K562 (cell line): ENCODE measurements around the gene TGFB2. TPM values are rescaled to one million over a fixed set of nuclear protein-coding genes. Genes with fewer than 3 reads are reported as not detected.

ENCODE experiments used
- ATAC-seq: fragments of 200-7000 bp; cut with Tn5 transposase; 3 replicates; pipeline ENCODE4 v1.9.1; 2020; ENCODE audit warnings: moderate library complexity
- BruUV-seq: library from RNA; stranded (reverse); fragments of 400-500 nt; replicated peaks from 2 replicates; lab custom pipeline; 2021; lab: Mats Ljungman, UMichigan
- CTCF ChIA-PET: fragments of 300-600 bp; formaldehyde crosslinking; extraction: SDS; loops from one replicate; lab custom pipeline; 2021; ENCODE audit warnings: low intra/inter-chr PET ratio; lab: Yijun Ruan, JAX
- POLR2A ChIA-PET: fragments of 300-600, 350-650 bp; sonication (Branson Sonifier 250); formaldehyde crosslinking; extraction: SDS; loops from one replicate; lab custom pipeline; 2021; ENCODE audit warnings: antibody characterized with exemption, inconsistent platforms; lab: Yijun Ruan, JAX
- DNase-seq, 4 experiments: peaks; one replicate each; pipeline versions ENCODE4 v3.0.0 to v3.0.0-alpha.2; 2011 to 2018; ENCODE audit warnings: low spot score in 3 of 4, mixed read lengths in 3 of 4; ENCODE audit errors: extremely low read depth in 1 of 4
- FAIRE-seq: peaks from 2 replicates; lab custom pipeline; 2011; peaks lifted over from hg19 to GRCh38; lab: Jason Lieb, UNC
- H2AFZ ChIP-seq: 2 replicates; pipeline ENCODE4 v1.6.0; 2011; ENCODE audit warnings: low read depth, low read length, control low read depth, inconsistent platforms
- H3K27ac ChIP-seq: fragments of 200-600 bp; 3 replicates; pipeline ENCODE4 v1.8.0; 2011; ENCODE audit warnings: low read depth, mild to moderate bottlenecking, control low read depth, inconsistent platforms, low read length, moderate library complexity, mixed read lengths; ENCODE audit errors: extremely low read depth
- H3K27me3 ChIP-seq, 2 experiments: fragments of 300-600 bp in 1 of 2; 2 replicates in 1 of 2; 3 replicates in 1 of 2; pipeline versions ENCODE4 v1.6.0 to v1.8.0; 2011; ENCODE audit warnings: inconsistent platforms in 2 of 2, low read length in 2 of 2, mild to moderate bottlenecking in 1 of 2, mixed read lengths in 1 of 2, moderate library complexity in 1 of 2; ENCODE audit not compliant: control insufficient read depth in 2 of 2, insufficient read depth in 2 of 2
- H3K36me3 ChIP-seq: fragments of 300-600 bp; 3 replicates; pipeline ENCODE4 v1.8.0; 2011; ENCODE audit warnings: mild to moderate bottlenecking, low read length, inconsistent platforms; ENCODE audit not compliant: control insufficient read depth, insufficient read depth
- H3K4me1 ChIP-seq, 2 experiments: fragments of 200-600 bp in 1 of 2; replicated peaks in 1 of 2; 2 replicates in 1 of 2; 3 replicates in 1 of 2; pipeline versions ENCODE4 v1.5.1 to v1.8.0; 2011; ENCODE audit warnings: inconsistent platforms in 2 of 2, low read length in 2 of 2, mild to moderate bottlenecking in 1 of 2, mixed read lengths in 1 of 2, moderate library complexity in 1 of 2; ENCODE audit not compliant: control insufficient read depth in 2 of 2, insufficient read depth in 2 of 2
- H3K4me2 ChIP-seq: 2 replicates; pipeline ENCODE4 v1.6.1; 2011; ENCODE audit warnings: low read length, control low read depth, inconsistent platforms, mixed read lengths; ENCODE audit not compliant: insufficient read depth
- H3K4me3 ChIP-seq: fragments of 200-600 bp; sonication (generic), shearing (Covaris generic); 2 replicates; pipeline ENCODE4 v1.5.1; 2016; ENCODE audit warnings: control low read depth, inconsistent platforms
- H3K79me2 ChIP-seq: fragments of 200-600 bp; 3 replicates; pipeline ENCODE4 v1.8.0; 2011; ENCODE audit warnings: low read length, inconsistent platforms; ENCODE audit not compliant: control insufficient read depth, insufficient read depth
- H3K9ac ChIP-seq, 2 experiments: 2 replicates each; pipeline versions ENCODE4 v1.6.0 to v1.6.1; 2011; ENCODE audit warnings: low read depth in 2 of 2, low read length in 2 of 2, control low read depth in 1 of 2, inconsistent platforms in 1 of 2, mild to moderate bottlenecking in 1 of 2, mixed read lengths in 1 of 2; ENCODE audit not compliant: insufficient read depth in 1 of 2
- H3K9me1 ChIP-seq: one replicate; pipeline ENCODE4 v1.6.0; 2011; ENCODE audit warnings: inconsistent platforms, mild to moderate bottlenecking, low read length, moderate library complexity; ENCODE audit not compliant: control insufficient read depth, insufficient read depth
- H3K9me3 ChIP-seq: replicated peaks from 2 replicates; pipeline ENCODE4 v1.5.1; 2011; ENCODE audit warnings: low read depth, low read length, inconsistent platforms; ENCODE audit not compliant: control insufficient read depth, insufficient read depth
- H4K20me1 ChIP-seq: replicated peaks from 2 replicates; pipeline ENCODE4 v1.6.1; 2011; ENCODE audit warnings: low read length, inconsistent platforms, mixed read lengths; ENCODE audit not compliant: control insufficient read depth, insufficient read depth
- FOXA1 ChIP-seq: fragments of 450-650 bp; IDR thresholded peaks from 2 replicates; pipeline ENCODE4 v1.6.1; 2016; ENCODE audit warnings: mild to moderate bottlenecking, borderline replicate concordance
- HDAC6 ChIP-seq: IDR thresholded peaks from 2 replicates; pipeline ENCODE4 v1.6.1; 2012; ENCODE audit warnings: low read depth, mild to moderate bottlenecking, control low read depth, inconsistent platforms, low read length, moderate library complexity
- NEUROD1 ChIP-seq: fragments of 150-350 bp; IDR thresholded peaks from 2 replicates; pipeline ENCODE4 v1.6.1; 2014; ENCODE audit warnings: borderline replicate concordance, low read length, low read depth; ENCODE audit not compliant: partially characterized antibody
- NFIC ChIP-seq: fragments of 450-650 bp; IDR thresholded peaks from 2 replicates; pipeline ENCODE4 v1.6.1; 2017; ENCODE audit warnings: mild to moderate bottlenecking, inconsistent platforms
- NFIX ChIP-seq: fragments of 250-450 bp; sonication (Bioruptor Pico); IDR thresholded peaks from 2 replicates; pipeline ENCODE4 v1.4.0; 2020; ENCODE audit warnings: low read depth, mild to moderate bottlenecking, moderate library complexity
- NR2C1 ChIP-seq, 2 experiments: fragments of 450-650 bp; IDR thresholded peaks; 2 replicates each; pipeline ENCODE4 v1.6.1; 2017; ENCODE audit warnings: mild to moderate bottlenecking in 2 of 2, antibody characterized with exemption in 1 of 2, inconsistent platforms in 1 of 2, missing compliant biosample characterization in 1 of 2, missing genetic modification characterization in 1 of 2
- ZFX ChIP-seq: sonication (generic); formaldehyde crosslinking; IDR thresholded peaks from 2 replicates; pipeline ENCODE4 v1.8.0; 2022; ENCODE audit warnings: mild to moderate bottlenecking, missing genetic modification reagents, moderate library complexity
- WGBS: fragments of 100-300 bp; shearing (Covaris generic); methylation state at CpG from one replicate; pipeline ENCODE4 v1.1.6; 2016; ENCODE audit warnings: low coverage, mixed read lengths; ENCODE audit not compliant: insufficient coverage; ENCODE audit errors: missing lambda C conversion rate; 5-methylcytosine and 5-hydroxymethylcytosine counted together
- in situ Hi-C: fragments of 300-500 bp; cut with MboI; formaldehyde crosslinking; loops from 4 replicates; pipeline ENCODE4 v1.15.0; 2018; ENCODE audit warnings: inconsistent platforms, mixed read lengths
- intact Hi-C: fragments of 100-400 bp; cut with micrococcal nuclease; formaldehyde crosslinking; loops from 2 replicates; pipeline ENCODE4 v1.14.2; 2022
- polyA plus RNA-seq, 8 experiments: library from polyadenylated mRNA; depleted of rRNA in 4 of 8; stranded (reverse) in 5 of 8; unstranded in 3 of 8; fragments of >200 nt; fragmentation: Nextera tagmentation in 2 of 8; fragmentation: Illumina TruSeq in 1 of 8; extraction: Ambion mirVana in 2 of 8; extraction: Trizol in 1 of 8; gene quantifications; 2 replicates each; pipeline versions ENCODE4 v1.2.1 to v1.2.3, GENCODE V29; 2011 to 2014; ENCODE audit warnings: inconsistent platforms in 1 of 8, missing spikeins in 1 of 8
- total RNA-seq, 7 experiments: library from RNA; depleted of rRNA in 6 of 7; stranded (reverse); fragments of >200 nt in 6 of 7; fragmentation: Illumina TruSeq in 2 of 7; extraction: Trizol in 2 of 7; gene quantifications; 2 replicates each; pipeline versions ENCODE4 v1.2.1 to v1.2.3, GENCODE V29; 2011 to 2021; ENCODE audit warnings: low replicate concordance in 1 of 7
- TF ChIP-seq, protein P1 (sequence below): sonication (generic); formaldehyde crosslinking; IDR thresholded peaks from 2 replicates; pipeline ENCODE4 v1.8.1; 2023; ENCODE audit warnings: mild to moderate bottlenecking, missing genetic modification reagents
- TF ChIP-seq, protein P2 (sequence below), 2 experiments: IDR thresholded peaks; 2 replicates each; pipeline ENCODE4 v1.6.1; 2011; ENCODE audit warnings: borderline replicate concordance in 1 of 2, control low read depth in 1 of 2, low read depth in 1 of 2, low read length in 1 of 2, mild to moderate bottlenecking in 1 of 2, mixed read lengths in 1 of 2, moderate library complexity in 1 of 2; ENCODE audit not compliant: insufficient read depth in 1 of 2, insufficient read length in 1 of 2, poor library complexity in 1 of 2, severe bottlenecking in 1 of 2; ENCODE audit errors: extremely low read depth in 1 of 2
- TF ChIP-seq, protein P3 (sequence below): fragments of 250-450 bp; sonication (Bioruptor Pico); IDR thresholded peaks from 2 replicates; pipeline ENCODE4 v1.8.0; 2022; ENCODE audit warnings: moderate library complexity, mild to moderate bottlenecking, inconsistent platforms
- TF ChIP-seq, protein P4 (sequence below), 3 experiments: fragments of 200-800 bp in 1 of 3; fragments of 250-450 bp in 1 of 3; fragments of 450-650 bp in 1 of 3; sonication (Bioruptor Pico) in 1 of 3; sonication (Bioruptor generic) in 1 of 3; formaldehyde crosslinking in 1 of 3; IDR thresholded peaks; 2 replicates each; pipeline versions ENCODE4 v1.6.1 to v1.8.0; 2016 to 2022; ENCODE audit warnings: mild to moderate bottlenecking in 2 of 3, missing genetic modification characterization in 2 of 3, missing compliant biosample characterization in 1 of 3, moderate library complexity in 1 of 3

Gene TGFB2
- total and polyA plus RNA-seq, 9 of the 15 experiments (the other 6 are each of a cell fraction or from before 2014, with no cell fraction given) = 0.03 to 0.41 (median 0.11) TPM; not detected in 3

DNA sequence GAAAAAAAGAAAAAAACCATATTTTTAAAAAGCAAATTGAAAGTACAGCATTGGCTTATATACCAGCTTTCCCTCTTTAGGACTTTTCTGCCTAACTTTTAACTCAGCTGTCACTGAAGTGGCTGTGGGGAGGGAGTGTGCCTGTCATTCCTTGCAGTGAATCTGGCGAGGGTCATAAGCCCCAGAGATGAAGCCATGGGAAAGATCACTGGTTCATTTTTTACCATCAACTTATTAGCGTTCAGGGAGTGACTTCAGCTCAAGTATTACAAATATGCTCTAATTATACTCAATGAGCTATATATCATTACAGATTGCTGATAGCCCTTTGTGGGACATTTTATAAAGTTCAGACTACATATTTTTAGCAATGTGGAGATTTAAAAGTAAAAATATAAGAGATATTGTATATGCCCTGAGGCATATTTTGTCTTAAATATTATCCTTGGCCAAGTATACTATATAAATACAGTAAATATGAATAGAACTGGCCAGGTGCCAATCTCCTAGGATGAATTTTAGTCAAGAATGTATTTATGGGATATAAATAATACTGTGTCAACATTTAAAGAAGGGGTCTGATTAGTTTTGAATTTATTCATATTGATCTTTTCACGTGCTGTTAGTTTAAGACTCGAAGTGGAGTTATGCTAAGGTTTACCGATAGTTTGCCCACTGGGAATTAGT lies 4.4 kb downstream of the TGFB2 start:
- Histone ChIP-seq H3K9me1 (no peaks in the 10 kb centered on the region), H4K20me1 (no peaks in the 10 kb centered on the region), H3K4me3 (no peak overlapping the region), H3K9ac (no peak overlapping the region), H2AFZ (no peak overlapping the region), H3K36me3 (no peaks in the 10 kb centered on the region), H3K4me2 (no peak overlapping the region), H3K4me1 (peaks cover 5 to 15% of the 10 kb centered on the region in 2 experiments; a peak in 3 of 5 replicates), H3K27me3 (no peaks in the 10 kb centered on the region), H3K27ac (no peak overlapping the region), H3K79me2 (no peaks in the 10 kb centered on the region), H3K9me3 (no peaks in the 10 kb centered on the region)
- ChIA-PET CTCF (interaction anchor here (1.1 kb wide), 1 partner anchor 20 kb away, joined by 3 read pairs; no protein-coding TSS in a partner anchor), POLR2A (interaction anchor here (0.6 to 0.9 kb wide), 2 partner anchors 8 to 64 kb away, joined by 3 read pairs; partner anchors contain the start of gene RRP15)
- DNase-seq (no peak), FAIRE-seq (no peak), ATAC-seq (no peak)
- in situ Hi-C loops = loop anchor here (10.0 to 25.0 kb wide), 2 partner anchors 205 to 1463 kb away; no protein-coding TSS in a partner anchor
- intact Hi-C loops = loop anchor here (2.0 kb wide), 1 partner anchor 45 kb away; no protein-coding TSS in a partner anchor
- BruUV-seq = no TSS peak
- WGBS = 38% methylated on average over 5 of the region's 5 CpGs
- TF ChIP-seq NFIC (peak; percentile 69), HDAC6 (no peak), NFIX (CRISPR knock-in tag) (0 out of 2 replicates have a peak, but pooled peaks have one; percentile 21), FOXA1 (no peak), ZFX (no peak), NR2C1 (IDR thresholded peaks at IDR 0.05) (no peak), NR2C1 (tag; IDR thresholded peaks at IDR 0.05) (no peak), NEUROD1 (no peak)
- TF ChIP-seq, protein P1, sequence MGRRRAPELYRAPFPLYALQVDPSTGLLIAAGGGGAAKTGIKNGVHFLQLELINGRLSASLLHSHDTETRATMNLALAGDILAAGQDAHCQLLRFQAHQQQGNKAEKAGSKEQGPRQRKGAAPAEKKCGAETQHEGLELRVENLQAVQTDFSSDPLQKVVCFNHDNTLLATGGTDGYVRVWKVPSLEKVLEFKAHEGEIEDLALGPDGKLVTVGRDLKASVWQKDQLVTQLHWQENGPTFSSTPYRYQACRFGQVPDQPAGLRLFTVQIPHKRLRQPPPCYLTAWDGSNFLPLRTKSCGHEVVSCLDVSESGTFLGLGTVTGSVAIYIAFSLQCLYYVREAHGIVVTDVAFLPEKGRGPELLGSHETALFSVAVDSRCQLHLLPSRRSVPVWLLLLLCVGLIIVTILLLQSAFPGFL = no peak
- TF ChIP-seq, protein P2, sequence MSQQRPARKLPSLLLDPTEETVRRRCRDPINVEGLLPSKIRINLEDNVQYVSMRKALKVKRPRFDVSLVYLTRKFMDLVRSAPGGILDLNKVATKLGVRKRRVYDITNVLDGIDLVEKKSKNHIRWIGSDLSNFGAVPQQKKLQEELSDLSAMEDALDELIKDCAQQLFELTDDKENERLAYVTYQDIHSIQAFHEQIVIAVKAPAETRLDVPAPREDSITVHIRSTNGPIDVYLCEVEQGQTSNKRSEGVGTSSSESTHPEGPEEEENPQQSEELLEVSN (IDR thresholded peaks at IDR 0.05; ENCODE audit: borderline replicate concordance in 1 of 2, extremely low read depth in 1 of 2, insufficient read depth in 1 of 2, insufficient read length in 1 of 2, low read depth in 1 of 2, low read length in 1 of 2, poor library complexity in 1 of 2, severe bottlenecking in 1 of 2) = no peak
- TF ChIP-seq, protein P3, sequence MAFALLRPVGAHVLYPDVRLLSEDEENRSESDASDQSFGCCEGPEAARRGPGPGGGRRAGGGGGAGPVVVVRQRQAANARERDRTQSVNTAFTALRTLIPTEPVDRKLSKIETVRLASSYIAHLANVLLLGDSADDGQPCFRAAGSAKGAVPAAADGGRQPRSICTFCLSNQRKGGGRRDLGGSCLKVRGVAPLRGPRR (CRISPR knock-in tag) = no peak
- TF ChIP-seq, protein P4, sequence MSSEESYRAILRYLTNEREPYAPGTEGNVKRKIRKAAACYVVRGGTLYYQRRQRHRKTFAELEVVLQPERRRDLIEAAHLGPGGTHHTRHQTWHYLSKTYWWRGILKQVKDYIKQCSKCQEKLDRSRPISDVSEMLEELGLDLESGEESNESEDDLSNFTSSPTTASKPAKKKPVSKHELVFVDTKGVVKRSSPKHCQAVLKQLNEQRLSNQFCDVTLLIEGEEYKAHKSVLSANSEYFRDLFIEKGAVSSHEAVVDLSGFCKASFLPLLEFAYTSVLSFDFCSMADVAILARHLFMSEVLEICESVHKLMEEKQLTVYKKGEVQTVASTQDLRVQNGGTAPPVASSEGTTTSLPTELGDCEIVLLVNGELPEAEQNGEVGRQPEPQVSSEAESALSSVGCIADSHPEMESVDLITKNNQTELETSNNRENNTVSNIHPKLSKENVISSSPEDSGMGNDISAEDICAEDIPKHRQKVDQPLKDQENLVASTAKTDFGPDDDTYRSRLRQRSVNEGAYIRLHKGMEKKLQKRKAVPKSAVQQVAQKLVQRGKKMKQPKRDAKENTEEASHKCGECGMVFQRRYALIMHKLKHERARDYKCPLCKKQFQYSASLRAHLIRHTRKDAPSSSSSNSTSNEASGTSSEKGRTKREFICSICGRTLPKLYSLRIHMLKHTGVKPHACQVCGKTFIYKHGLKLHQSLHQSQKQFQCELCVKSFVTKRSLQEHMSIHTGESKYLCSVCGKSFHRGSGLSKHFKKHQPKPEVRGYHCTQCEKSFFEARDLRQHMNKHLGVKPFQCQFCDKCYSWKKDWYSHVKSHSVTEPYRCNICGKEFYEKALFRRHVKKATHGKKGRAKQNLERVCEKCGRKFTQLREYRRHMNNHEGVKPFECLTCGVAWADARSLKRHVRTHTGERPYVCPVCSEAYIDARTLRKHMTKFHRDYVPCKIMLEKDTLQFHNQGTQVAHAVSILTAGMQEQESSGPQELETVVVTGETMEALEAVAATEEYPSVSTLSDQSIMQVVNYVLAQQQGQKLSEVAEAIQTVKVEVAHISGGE (CRISPR knock-in tag; IDR thresholded peaks at IDR 0.05) = no peak
